Upper lobe of left lung (tissue), 6 donors: ENCODE data around the gene LARGE1. TPM values are rescaled to one million over a fixed set of nuclear protein-coding genes. Genes with fewer than 3 reads are reported as not detected.

Source experiments
- ATAC-seq, 2 donors: fragments of 200-7000 bp; cut with Tn5 transposase; one replicate each; pipeline ENCODE4 v1.9.1; 2022; ENCODE audit warnings: mild to moderate bottlenecking in 2 of 2, moderate library complexity in 2 of 2; ENCODE audit not compliant: low FRiP score in 2 of 2
- DNase-seq, 2 donors: peaks; one replicate each; pipeline ENCODE4 v3.0.0-alpha.2; 2019 to 2020
- H3K27ac ChIP-seq, 4 donors: fragments of 200-600 bp; sonication (generic); one replicate each; pipeline ENCODE4 v1.5.1; 2016 to 2019
- H3K27me3 ChIP-seq, 4 donors: fragments of 200-600 bp; sonication (generic); one replicate each; pipeline ENCODE4 v1.5.1; 2017 to 2019
- H3K36me3 ChIP-seq, 4 donors: fragments of 200-600 bp; sonication (generic); one replicate each; pipeline ENCODE4 v1.5.1; 2016 to 2019
- H3K4me1 ChIP-seq, 4 donors: fragments of 200-600 bp; sonication (generic); one replicate each; pipeline ENCODE4 v1.5.1; 2018 to 2019
- H3K4me3 ChIP-seq, 4 donors: fragments of 200-600 bp; sonication (generic); one replicate each; pipeline ENCODE4 v1.5.1; 2017 to 2019; ENCODE audit warnings: mild to moderate bottlenecking in 2 of 4, moderate library complexity in 1 of 4
- H3K9me3 ChIP-seq, 4 donors: fragments of 200-600 bp; sonication (generic); one replicate each; pipeline ENCODE4 v1.5.1; 2018 to 2019
- EP300 ChIP-seq, 4 donors: sonication (generic); formaldehyde crosslinking; IDR thresholded peaks; one replicate each; pipeline ENCODE4 v1.5.1; 2017; ENCODE audit warnings: antibody characterized with exemption in 4 of 4, control low read depth in 2 of 4
- POLR2A ChIP-seq, 4 donors: fragments of 450-650 bp; IDR thresholded peaks; one replicate each; pipeline ENCODE4 v1.5.1; 2016 to 2017; ENCODE audit warnings: antibody characterized with exemption in 4 of 4, mild to moderate bottlenecking in 2 of 4
- POLR2AphosphoS5 ChIP-seq, 2 donors: sonication (generic); formaldehyde crosslinking; IDR thresholded peaks; one replicate each; pipeline ENCODE4 v1.5.1; 2017; ENCODE audit warnings: antibody characterized with exemption in 2 of 2
- WGBS, 2 donors: methylation state at CpG; one replicate each; pipeline ENCODE4 v1.1.5; 2017 to 2018; 5-methylcytosine and 5-hydroxymethylcytosine counted together
- total RNA-seq, 6 donors: library from RNA; depleted of rRNA in 4 of 6; stranded (reverse); fragments of >200 nt in 4 of 6; gene quantifications; one replicate each; pipeline versions ENCODE4 v1.1.0 to v1.2.1, GENCODE V29; 2016 to 2021
- TF ChIP-seq, protein P1 (sequence below), 6 experiments: fragments of 450-650 bp in 4 of 6; fragments of 200-600 bp in 2 of 6; sonication (generic) in 2 of 6; IDR thresholded peaks; one replicate each; pipeline ENCODE4 v1.5.1; 2016 to 2019; ENCODE audit warnings: antibody characterized with exemption in 6 of 6
- donor health status: DM: no; HTN: no; CAD: no; lungs with moderate emphysema.
- donor health status: DM: no; HTN: yes; CAD: no; lungs with severe emphysema.

LARGE1 gene
- total RNA-seq, 6 donors from 2014 or later, result 14.0 to 56.6 (median 25.3) TPM

DNA sequence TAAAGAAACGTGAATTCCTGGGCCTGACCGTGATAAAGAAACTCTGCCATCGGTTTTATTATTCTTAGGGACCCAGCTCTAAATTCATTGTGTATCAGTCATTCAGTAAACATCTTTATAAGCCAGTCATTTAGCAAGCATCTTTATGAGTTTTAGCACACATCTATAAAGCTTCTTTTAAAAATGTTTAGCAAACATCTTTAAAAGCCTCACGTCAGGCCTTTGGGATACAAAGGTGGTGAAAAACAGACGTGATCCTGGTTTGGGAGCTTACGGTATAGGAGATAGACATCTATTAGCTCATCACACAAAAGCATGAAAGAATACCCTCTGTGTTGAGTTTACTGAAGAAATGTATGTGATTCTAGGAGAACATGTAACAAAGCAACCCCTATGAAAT, 320.2 kb downstream of the LARGE1 start:
- no peak for DNase-seq
- WGBS, 2 donors, result 87% methylated on average over 6 of the region's 6 CpGs
- no peak for ATAC-seq

DNA sequence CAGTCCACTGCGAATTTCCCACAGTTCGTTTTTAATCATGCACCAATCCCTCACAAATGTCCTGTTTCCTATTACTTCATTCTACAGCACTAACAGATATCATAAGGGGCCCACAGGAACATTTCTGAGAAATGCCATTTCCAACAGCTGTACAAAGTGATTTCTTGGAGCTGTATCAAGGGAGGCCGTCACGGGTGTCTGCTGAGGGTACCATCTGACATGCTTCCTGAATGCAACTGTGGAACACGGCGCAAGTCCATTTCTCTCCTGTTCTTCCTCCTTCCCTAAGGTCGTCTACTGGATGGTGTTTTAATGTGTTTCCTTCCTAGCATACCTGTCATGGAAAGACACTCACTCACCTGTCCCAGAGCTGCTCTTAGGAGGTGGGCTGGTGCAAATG, 320.7 kb downstream of the LARGE1 start:
- ATAC-seq, result no peak

More for the DNA sequence above, 320.2 kb downstream of the LARGE1 start:
- no peaks in the 10 kb centered on the region for H3K9me3 ChIP-seq
- H3K36me3 ChIP-seq, result peaks cover 0 to 5% (median 0%) of the 10 kb centered on the region in 4 donors
- no peak overlapping the region for H3K27ac ChIP-seq
- no peak overlapping the region for H3K4me3 ChIP-seq
- no peaks in the 10 kb centered on the region for H3K27me3 ChIP-seq
- H3K4me1 ChIP-seq, result no peaks in the 10 kb centered on the region
- TF ChIP-seq POLR2A (IDR thresholded peaks at IDR 0.05) (no peak), POLR2AphosphoS5 (IDR thresholded peaks at IDR 0.05) (no peak), EP300 (IDR thresholded peaks at IDR 0.05) (no peak)
- TF ChIP-seq, protein P1, sequence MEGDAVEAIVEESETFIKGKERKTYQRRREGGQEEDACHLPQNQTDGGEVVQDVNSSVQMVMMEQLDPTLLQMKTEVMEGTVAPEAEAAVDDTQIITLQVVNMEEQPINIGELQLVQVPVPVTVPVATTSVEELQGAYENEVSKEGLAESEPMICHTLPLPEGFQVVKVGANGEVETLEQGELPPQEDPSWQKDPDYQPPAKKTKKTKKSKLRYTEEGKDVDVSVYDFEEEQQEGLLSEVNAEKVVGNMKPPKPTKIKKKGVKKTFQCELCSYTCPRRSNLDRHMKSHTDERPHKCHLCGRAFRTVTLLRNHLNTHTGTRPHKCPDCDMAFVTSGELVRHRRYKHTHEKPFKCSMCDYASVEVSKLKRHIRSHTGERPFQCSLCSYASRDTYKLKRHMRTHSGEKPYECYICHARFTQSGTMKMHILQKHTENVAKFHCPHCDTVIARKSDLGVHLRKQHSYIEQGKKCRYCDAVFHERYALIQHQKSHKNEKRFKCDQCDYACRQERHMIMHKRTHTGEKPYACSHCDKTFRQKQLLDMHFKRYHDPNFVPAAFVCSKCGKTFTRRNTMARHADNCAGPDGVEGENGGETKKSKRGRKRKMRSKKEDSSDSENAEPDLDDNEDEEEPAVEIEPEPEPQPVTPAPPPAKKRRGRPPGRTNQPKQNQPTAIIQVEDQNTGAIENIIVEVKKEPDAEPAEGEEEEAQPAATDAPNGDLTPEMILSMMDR (IDR thresholded peaks at IDR 0.05), result no peak

DNA sequence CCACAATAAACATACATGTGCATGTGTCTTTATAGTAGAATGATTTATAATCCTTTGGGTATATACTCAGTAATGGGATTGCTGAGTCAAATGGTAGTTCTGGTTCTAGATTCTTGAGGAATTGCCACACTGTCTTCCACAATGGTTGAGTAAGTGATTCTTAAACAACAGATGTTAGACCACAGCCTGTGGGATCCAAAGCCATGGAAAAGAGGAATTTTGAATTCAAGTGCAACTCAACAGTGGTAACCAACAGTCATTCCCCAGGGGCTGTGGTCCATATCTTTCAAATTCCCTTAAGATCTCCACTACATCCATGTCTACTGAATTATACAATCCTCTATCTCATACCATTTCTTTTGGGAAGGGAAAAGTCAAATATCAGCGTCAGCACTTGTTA, 321.5 kb downstream of the LARGE1 start:
- Histone ChIP-seq H3K27me3 (no peaks in the 10 kb centered on the region), H3K4me1 (no peaks in the 10 kb centered on the region), H3K36me3 (peaks cover 0 to 5% (median 0%) of the 10 kb centered on the region in 4 donors), H3K9me3 (no peaks in the 10 kb centered on the region), H3K27ac (no peak overlapping the region), H3K4me3 (no peak overlapping the region)
- WGBS, 2 donors, result 86% methylated on average over 1 of the region's 1 CpG
- ATAC-seq (no peak), DNase-seq (no peak)
- TF ChIP-seq POLR2AphosphoS5 (IDR thresholded peaks at IDR 0.05) (no peak), EP300 (IDR thresholded peaks at IDR 0.05) (no peak), POLR2A (IDR thresholded peaks at IDR 0.05) (no peak)
- TF ChIP-seq, protein P1 (IDR thresholded peaks at IDR 0.05), result no peak

More for the DNA sequence above, 320.7 kb downstream of the LARGE1 start:
- TF ChIP-seq EP300 (IDR thresholded peaks at IDR 0.05) (no peak), POLR2AphosphoS5 (IDR thresholded peaks at IDR 0.05) (no peak), POLR2A (IDR thresholded peaks at IDR 0.05) (no peak)
- TF ChIP-seq, protein P1 (IDR thresholded peaks at IDR 0.05), result no peak
- Histone ChIP-seq H3K27ac (no peak overlapping the region), H3K4me1 (no peaks in the 10 kb centered on the region), H3K36me3 (peaks cover 0 to 5% (median 0%) of the 10 kb centered on the region in 4 donors), H3K27me3 (no peaks in the 10 kb centered on the region), H3K4me3 (no peak overlapping the region), H3K9me3 (no peaks in the 10 kb centered on the region)
- WGBS, 2 donors, result 82 to 84% methylated on average over 7 of the region's 7 CpGs
- no peak for DNase-seq

DNA sequence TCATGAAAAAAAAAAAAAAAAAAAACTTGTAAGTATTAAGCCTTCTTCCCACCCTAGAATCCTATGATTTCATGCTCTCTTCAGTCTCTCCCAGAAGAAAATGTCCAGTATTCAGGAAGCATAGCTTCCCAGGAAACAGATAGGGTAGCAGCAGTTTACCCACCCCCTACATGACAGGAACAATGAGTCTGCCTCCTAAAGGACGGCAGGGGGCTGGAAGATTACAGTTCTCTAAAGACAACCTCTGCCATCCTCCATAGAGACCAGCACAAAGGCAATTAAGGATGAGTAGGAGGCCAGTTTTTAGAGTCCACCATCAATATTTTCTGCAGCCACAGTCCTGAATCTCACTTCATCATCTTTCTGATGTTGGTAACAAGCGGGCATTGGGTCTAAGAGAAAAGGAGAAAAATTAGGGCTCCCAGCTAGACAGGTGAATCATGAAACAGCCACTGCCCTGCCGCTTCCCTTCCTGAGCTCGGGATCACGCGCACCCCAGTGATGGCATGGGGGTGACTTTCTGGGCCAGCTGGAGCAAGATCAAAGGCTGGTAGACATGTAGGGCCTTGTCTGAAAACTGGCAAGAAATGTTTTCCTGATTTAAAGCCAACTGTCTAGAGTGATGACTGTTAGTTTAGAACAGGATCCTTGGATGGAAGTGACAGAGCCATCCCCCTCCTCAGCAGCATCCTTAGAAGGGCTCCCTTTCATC, 322.8 kb downstream of the LARGE1 start:
- Histone ChIP-seq H3K36me3 (no peaks in the 10 kb centered on the region), H3K9me3 (no peaks in the 10 kb centered on the region), H3K4me1 (no peaks in the 10 kb centered on the region), H3K27me3 (no peaks in the 10 kb centered on the region), H3K27ac (no peak overlapping the region), H3K4me3 (no peak overlapping the region)
- ATAC-seq, result no peak
- WGBS, 2 donors, result 88 to 94% methylated on average over 6 of the region's 6 CpGs
- TF ChIP-seq POLR2A (IDR thresholded peaks at IDR 0.05) (no peak), POLR2AphosphoS5 (IDR thresholded peaks at IDR 0.05) (no peak), EP300 (IDR thresholded peaks at IDR 0.05) (no peak)
- TF ChIP-seq, protein P1 (IDR thresholded peaks at IDR 0.05), result no peak
- no peak for DNase-seq

DNA sequence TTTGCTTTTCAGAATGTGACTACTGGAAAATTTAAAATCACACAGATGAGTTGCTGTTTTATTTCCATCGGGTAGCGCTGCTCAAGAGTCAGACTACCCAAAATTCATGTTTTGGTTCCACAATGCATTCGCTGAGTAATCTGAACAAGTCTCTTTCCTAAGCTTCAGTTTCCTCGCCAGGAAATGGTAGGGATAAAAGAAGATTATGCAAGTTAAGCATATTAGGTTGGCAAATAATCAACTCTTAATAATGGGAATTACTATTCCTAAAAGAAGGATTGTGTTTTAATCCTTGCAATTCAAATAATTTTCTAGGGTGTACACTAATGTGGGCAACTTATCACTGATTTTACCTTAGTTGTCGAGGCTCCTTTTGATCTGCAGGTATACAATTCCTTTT, 326.5 kb downstream of the LARGE1 start:
- no peak for ATAC-seq
- TF ChIP-seq POLR2AphosphoS5 (IDR thresholded peaks at IDR 0.05) (no peak), EP300 (IDR thresholded peaks at IDR 0.05) (no peak), POLR2A (IDR thresholded peaks at IDR 0.05) (no peak)
- TF ChIP-seq, protein P1 (IDR thresholded peaks at IDR 0.05), result no peak
- Histone ChIP-seq H3K4me3 (no peak overlapping the region), H3K4me1 (no peaks in the 10 kb centered on the region), H3K9me3 (no peaks in the 10 kb centered on the region), H3K36me3 (no peaks in the 10 kb centered on the region), H3K27me3 (no peaks in the 10 kb centered on the region), H3K27ac (no peak overlapping the region)
- WGBS, 2 donors, result 92 to 93% methylated on average over 5 of the region's 5 CpGs
- DNase-seq, result no peak
